ENCODE data around the gene RFX2. TPM values are rescaled to one million over a fixed set of nuclear protein-coding genes. Genes with fewer than 3 reads are reported as not detected.

Gene RFX2
- total and polyA plus RNA-seq, 12 donors, result 2.3 to 10.4 (median 4.6) TPM

DNA sequence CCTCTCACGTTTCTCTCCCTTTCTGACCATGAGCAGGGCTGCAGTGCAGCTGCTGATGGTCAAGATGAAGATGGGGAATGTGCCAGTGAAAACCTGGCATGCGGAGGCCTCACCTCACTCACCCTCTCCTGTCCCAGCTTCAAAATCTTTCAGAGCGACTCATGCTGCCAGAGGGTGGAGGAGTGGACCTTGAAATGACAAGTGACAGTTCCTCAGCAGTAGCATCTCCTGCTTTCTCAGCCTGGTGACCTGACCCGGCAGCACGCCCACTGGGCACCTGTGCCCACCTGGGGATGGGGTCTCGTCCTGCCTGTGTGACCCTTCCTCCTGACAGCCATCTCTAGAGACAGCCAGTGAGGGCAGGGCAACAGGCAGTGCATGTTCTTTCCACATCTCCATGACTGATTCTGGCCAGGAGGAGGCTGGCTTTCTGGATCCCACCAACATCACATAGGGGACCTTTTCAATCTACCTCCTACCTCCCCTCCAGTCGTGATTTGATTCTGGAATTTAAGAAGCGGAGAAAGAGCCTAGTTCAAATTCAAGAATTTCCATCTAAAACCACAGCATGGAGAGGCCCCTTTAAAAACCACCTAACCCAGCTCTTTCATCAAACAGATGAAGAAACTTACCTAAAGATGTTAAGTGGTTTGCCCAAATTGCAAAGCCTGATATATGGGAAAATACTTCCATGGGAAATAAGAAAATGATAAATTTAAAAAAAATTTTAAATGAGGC lies 45.8 kb downstream of the RFX2 start:
- TF ChIP-seq POLR2A (IDR thresholded peaks at IDR 0.05), result no peak
- TF ChIP-seq, protein P1, sequence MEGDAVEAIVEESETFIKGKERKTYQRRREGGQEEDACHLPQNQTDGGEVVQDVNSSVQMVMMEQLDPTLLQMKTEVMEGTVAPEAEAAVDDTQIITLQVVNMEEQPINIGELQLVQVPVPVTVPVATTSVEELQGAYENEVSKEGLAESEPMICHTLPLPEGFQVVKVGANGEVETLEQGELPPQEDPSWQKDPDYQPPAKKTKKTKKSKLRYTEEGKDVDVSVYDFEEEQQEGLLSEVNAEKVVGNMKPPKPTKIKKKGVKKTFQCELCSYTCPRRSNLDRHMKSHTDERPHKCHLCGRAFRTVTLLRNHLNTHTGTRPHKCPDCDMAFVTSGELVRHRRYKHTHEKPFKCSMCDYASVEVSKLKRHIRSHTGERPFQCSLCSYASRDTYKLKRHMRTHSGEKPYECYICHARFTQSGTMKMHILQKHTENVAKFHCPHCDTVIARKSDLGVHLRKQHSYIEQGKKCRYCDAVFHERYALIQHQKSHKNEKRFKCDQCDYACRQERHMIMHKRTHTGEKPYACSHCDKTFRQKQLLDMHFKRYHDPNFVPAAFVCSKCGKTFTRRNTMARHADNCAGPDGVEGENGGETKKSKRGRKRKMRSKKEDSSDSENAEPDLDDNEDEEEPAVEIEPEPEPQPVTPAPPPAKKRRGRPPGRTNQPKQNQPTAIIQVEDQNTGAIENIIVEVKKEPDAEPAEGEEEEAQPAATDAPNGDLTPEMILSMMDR (IDR thresholded peaks at IDR 0.05), result no peak
- DNase-seq, result peak in 4 of 7 donors; percentile 10 to 53 (median 18)
- peaks cover 10 to 51% of the 10 kb centered on the region in 2 donors for H3K4me1 ChIP-seq (replicated peaks in 1 of 2)
- H3K27ac ChIP-seq, result no peak overlapping the region
- H3K9me3 ChIP-seq (replicated peaks in 1 of 3), result no peaks in the 10 kb centered on the region
- no peak overlapping the region for H3K4me3 ChIP-seq
- intact Hi-C loops (cut with DNase I), result no loop called here
- WGBS, 4 donors, result 64 to 86% (median 72%) methylated on average over 7 to 8 of the region's 8 CpGs
- no peaks in the 10 kb centered on the region for H3K36me3 ChIP-seq (replicated peaks in 1 of 2)
- H3K27me3 ChIP-seq, result no peaks in the 10 kb centered on the region

DNA sequence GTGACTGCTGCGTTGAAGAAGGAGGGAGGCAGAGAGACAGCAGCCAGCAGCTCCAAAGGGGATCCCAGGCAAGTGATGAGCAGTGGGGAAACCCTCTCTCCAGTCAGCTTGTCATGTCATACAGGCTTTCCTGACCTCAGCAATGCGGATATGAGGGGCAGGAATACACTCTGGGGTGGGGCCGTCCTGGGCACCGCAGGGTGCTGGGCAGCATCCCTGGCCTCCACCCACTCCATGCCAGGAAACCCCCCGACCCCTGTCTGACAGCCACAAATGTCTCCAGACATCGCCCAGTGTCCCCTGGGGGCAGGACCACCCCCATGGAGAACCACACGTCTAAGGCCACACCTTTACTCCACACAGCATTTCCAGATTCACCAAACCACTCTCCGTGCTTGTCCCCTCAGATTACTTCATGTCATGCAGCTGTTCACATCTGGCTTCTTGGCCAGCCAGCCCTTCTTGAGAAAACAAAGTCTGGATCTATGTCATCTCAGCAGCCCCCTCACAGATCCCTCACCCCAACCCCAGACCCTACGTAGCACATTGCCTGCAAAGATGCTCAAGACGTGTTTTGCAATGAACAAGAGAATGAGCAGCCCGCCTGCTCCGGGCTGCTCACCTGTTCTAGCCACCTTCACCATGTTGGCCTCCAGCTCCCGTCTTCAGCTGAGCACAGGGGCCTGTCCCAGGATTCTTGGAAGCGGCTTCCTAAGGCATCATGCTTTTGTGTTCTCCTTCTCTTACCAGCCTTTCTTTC lies 46.5 kb downstream of the RFX2 start:
- 87 to 90% (median 88%) methylated on average over 10 to 14 of the region's 14 CpGs for WGBS, 4 donors
- peaks cover 10 to 51% of the 10 kb centered on the region in 2 donors for H3K4me1 ChIP-seq (replicated peaks in 1 of 2)
- peak in 4 of 7 donors; percentile 6 to 47 (median 14) for DNase-seq

DNA sequence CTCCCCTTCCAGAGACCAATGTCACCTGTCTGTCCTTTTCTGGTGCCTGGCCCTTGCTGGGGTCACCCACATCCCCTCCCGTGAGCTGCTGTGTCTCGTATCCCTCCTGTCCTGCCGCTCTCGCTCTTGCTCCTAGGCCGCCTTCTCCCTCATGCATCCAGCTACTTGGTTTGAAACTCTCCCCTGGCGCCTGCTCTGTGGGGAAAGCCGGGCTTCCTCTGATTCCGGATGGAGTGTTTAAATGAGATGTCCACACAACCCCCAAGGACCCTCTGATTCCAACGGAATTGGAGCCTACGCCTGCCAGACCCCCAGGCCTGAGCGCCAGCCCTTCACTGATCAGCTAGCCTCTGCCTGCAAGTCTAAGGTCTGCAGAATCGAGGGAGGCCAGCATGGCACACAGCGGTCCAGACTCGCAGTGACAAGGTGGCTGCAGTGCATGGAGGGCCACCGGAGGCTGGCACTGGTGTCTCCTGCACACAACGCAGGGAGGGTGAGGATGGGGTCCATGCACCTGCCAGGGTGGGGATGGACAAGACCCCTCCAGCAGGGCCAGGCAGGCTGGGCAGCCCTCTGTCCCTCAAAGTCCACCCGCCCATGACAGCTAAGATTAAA lies 47.2 kb downstream of the RFX2 start:
- intact Hi-C loops (cut with DNase I), result no loop called here

More for the DNA sequence above, 46.5 kb downstream of the RFX2 start:
- Histone ChIP-seq H3K36me3 (replicated peaks in 1 of 2) (no peaks in the 10 kb centered on the region), H3K9me3 (replicated peaks in 1 of 3) (no peaks in the 10 kb centered on the region), H3K27me3 (no peaks in the 10 kb centered on the region), H3K27ac (no peak overlapping the region), H3K4me3 (no peak overlapping the region)
- intact Hi-C loops (cut with DNase I), result no loop called here
- no peak for TF ChIP-seq POLR2A (IDR thresholded peaks at IDR 0.05)
- TF ChIP-seq, protein P1 (IDR thresholded peaks at IDR 0.05), result no peak

More for the DNA sequence above, 47.2 kb downstream of the RFX2 start:
- Histone ChIP-seq H3K4me3 (no peak overlapping the region), H3K27ac (peak overlapping the region in 2 of 5 donors; percentile 63 to 67), H3K27me3 (no peaks in the 10 kb centered on the region), H3K4me1 (replicated peaks in 1 of 2) (peaks cover 12 to 54% of the 10 kb centered on the region in 2 donors), H3K36me3 (replicated peaks in 1 of 2) (no peaks in the 10 kb centered on the region), H3K9me3 (replicated peaks in 1 of 3) (no peaks in the 10 kb centered on the region)
- TF ChIP-seq POLR2A (IDR thresholded peaks at IDR 0.05), result no peak
- TF ChIP-seq, protein P1 (IDR thresholded peaks at IDR 0.05), result no peak
- DNase-seq, result peak in 4 of 7 donors; percentile 12 to 50 (median 16)
- WGBS, 4 donors, result 94 to 98% (median 95%) methylated on average over 13 to 17 of the region's 17 CpGs
